Karpas-422 (cell line): ENCODE data around the gene HAPLN3. TPM values are rescaled to one million over a fixed set of nuclear protein-coding genes. Genes with fewer than 3 reads are reported as not detected.

Experiments used
- DNase-seq: peaks from one replicate; pipeline ENCODE4 v3.0.0-alpha.2; 2015
- H2AFZ ChIP-seq: fragments of 200-600 bp; sonication (generic); 2 replicates; pipeline ENCODE4 v1.6.1; 2014; ENCODE audit warnings: antibody characterized with exemption, low read length, mixed read lengths
- H3K27ac ChIP-seq: fragments of 200-600 bp; sonication (generic); 2 replicates; pipeline ENCODE4 v1.5.1; 2014; ENCODE audit warnings: mild to moderate bottlenecking, low read length, moderate library complexity
- H3K27me3 ChIP-seq: fragments of 200-600 bp; sonication (generic); 2 replicates; pipeline ENCODE4 v1.6.1; 2014; ENCODE audit warnings: low read length, mixed read lengths
- H3K36me3 ChIP-seq: fragments of 200-600 bp; sonication (generic); 2 replicates; pipeline ENCODE4 v1.6.1; 2014; ENCODE audit warnings: low read length, mixed read lengths; ENCODE audit not compliant: insufficient read depth
- H3K4me1 ChIP-seq: fragments of 200-600 bp; sonication (generic); 2 replicates; pipeline ENCODE4 v1.6.1; 2014; ENCODE audit warnings: mild to moderate bottlenecking, low read length, mixed read lengths
- H3K4me2 ChIP-seq: fragments of 200-600 bp; sonication (generic); 2 replicates; pipeline ENCODE4 v1.6.1; 2014; ENCODE audit warnings: low read length, low read depth, mild to moderate bottlenecking; ENCODE audit not compliant: poor library complexity, severe bottlenecking
- H3K4me3 ChIP-seq: fragments of 200-600 bp; sonication (generic); 2 replicates; pipeline ENCODE4 v1.5.1; 2014; ENCODE audit warnings: mild to moderate bottlenecking, antibody characterized with exemption, low read length, mixed read lengths
- H3K79me2 ChIP-seq: fragments of 200-600 bp; sonication (generic); 2 replicates; pipeline ENCODE4 v1.6.1; 2014; ENCODE audit warnings: mild to moderate bottlenecking, low read length, mixed read lengths
- H3K9ac ChIP-seq: fragments of 200-600 bp; sonication (generic); 2 replicates; pipeline ENCODE4 v1.6.0; 2014; ENCODE audit warnings: low read length
- H3K9me2 ChIP-seq: fragments of 200-600 bp; sonication (generic), shearing (Covaris generic); replicated peaks from 2 replicates; pipeline ENCODE4 v1.6.0; 2014; ENCODE audit warnings: mild to moderate bottlenecking, low read length, moderate library complexity; ENCODE audit not compliant: insufficient read depth
- H3K9me3 ChIP-seq: fragments of 300-700, 200-600 bp; sonication (generic); 2 replicates; pipeline ENCODE4 v1.6.1; 2014; ENCODE audit warnings: low read length, mixed read lengths
- H4K20me1 ChIP-seq: fragments of 200-600 bp; sonication (generic); 2 replicates; pipeline ENCODE4 v1.6.1; 2014; ENCODE audit warnings: mild to moderate bottlenecking, antibody characterized with exemption, low read length, low read depth; ENCODE audit not compliant: insufficient read depth
- total RNA-seq: library from RNA; depleted of rRNA; stranded (reverse); fragments of >200 nt; shearing (Covaris generic); gene quantifications from 2 replicates; pipeline ENCODE4 v1.2.3, GENCODE V29; 2014; ENCODE audit warnings: low replicate concordance

Gene HAPLN3
- total RNA-seq, 1 experiment from 2014 or later: not detected

DNA sequence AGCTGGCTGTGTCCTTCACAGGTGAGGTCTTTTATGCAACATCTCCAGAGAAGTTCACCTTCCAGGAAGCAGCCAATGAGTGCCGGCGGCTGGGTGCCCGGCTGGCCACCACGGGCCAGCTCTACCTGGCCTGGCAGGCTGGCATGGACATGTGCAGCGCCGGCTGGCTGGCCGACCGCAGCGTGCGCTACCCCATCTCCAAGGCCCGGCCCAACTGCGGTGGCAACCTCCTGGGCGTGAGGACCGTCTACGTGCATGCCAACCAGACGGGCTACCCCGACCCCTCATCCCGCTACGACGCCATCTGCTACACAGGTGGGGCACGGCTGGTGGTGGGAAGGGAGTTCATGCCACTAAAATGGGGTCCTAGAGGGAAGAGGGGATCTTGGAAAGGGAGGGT is 52.0 kb downstream of the HAPLN3 start:
- Histone ChIP-seq H3K79me2 (no peaks in the 10 kb centered on the region), H3K4me2 (no peak overlapping the region), H3K4me1 (no peaks in the 10 kb centered on the region), H3K27me3 (no peaks in the 10 kb centered on the region), H4K20me1 (no peaks in the 10 kb centered on the region), H3K4me3 (no peak overlapping the region), H2AFZ (no peak overlapping the region), H3K9ac (no peak overlapping the region), H3K9me3 (no peaks in the 10 kb centered on the region), H3K9me2 (no peaks in the 10 kb centered on the region), H3K36me3 (no peaks in the 10 kb centered on the region), H3K27ac (no peak overlapping the region)
- no peak for DNase-seq

DNA sequence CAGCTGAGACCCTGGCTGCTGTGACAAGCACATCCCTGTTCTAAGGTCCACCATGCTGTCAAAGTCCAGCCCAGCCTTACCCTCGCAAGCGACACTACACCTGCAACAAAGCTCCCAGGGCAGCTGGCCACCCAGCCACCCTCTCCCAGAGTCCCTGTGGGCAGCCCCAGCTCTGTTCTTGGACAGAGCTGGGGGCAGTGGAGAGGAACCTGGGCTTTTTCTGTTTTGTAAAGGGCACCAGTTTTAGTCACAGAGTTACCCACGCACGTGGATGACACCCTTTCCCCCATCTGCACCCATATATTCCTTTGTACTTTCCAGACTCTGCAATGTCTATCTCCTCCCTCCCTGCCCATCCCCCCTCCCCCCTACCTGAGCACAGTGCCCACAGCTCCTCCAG is 53.2 kb downstream of the HAPLN3 start:
- Histone ChIP-seq H4K20me1 (no peaks in the 10 kb centered on the region), H3K4me3 (no peak overlapping the region), H3K9me3 (no peaks in the 10 kb centered on the region), H3K9ac (no peak overlapping the region), H2AFZ (no peak overlapping the region), H3K4me2 (no peak overlapping the region), H3K27ac (no peak overlapping the region), H3K79me2 (no peaks in the 10 kb centered on the region), H3K4me1 (no peaks in the 10 kb centered on the region), H3K9me2 (no peaks in the 10 kb centered on the region), H3K27me3 (no peaks in the 10 kb centered on the region), H3K36me3 (no peaks in the 10 kb centered on the region)
- no peak for DNase-seq

DNA sequence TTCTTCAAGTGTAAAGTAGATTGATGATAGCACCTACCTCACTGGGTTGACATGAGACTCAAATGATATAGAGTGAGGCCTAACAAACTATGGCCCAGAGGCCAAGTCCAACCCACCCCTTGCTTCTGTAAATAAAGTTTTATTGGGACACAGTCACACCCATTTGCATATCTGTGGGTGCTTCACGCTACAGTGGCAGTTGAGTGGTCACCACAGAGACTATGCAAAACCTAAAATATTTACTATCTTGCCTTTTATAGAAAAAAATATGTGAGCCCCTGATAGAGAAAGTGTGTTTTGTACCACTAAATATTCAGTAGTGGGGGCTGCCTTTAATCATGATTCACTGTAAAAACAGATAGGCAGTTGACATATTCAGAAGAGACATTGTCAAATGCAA is 54.1 kb downstream of the HAPLN3 start:
- no peaks in the 10 kb centered on the region for H4K20me1 ChIP-seq
- no peak overlapping the region for H3K4me2 ChIP-seq
- no peaks in the 10 kb centered on the region for H3K4me1 ChIP-seq
- no peak overlapping the region for H3K9ac ChIP-seq
- H3K79me2 ChIP-seq: no peaks in the 10 kb centered on the region
- H3K9me3 ChIP-seq: no peaks in the 10 kb centered on the region
- H3K27me3 ChIP-seq: no peaks in the 10 kb centered on the region
- no peak for DNase-seq
- H2AFZ ChIP-seq: no peak overlapping the region
- H3K9me2 ChIP-seq: no peaks in the 10 kb centered on the region
- no peaks in the 10 kb centered on the region for H3K36me3 ChIP-seq
- no peak overlapping the region for H3K4me3 ChIP-seq
- no peak overlapping the region for H3K27ac ChIP-seq

DNA sequence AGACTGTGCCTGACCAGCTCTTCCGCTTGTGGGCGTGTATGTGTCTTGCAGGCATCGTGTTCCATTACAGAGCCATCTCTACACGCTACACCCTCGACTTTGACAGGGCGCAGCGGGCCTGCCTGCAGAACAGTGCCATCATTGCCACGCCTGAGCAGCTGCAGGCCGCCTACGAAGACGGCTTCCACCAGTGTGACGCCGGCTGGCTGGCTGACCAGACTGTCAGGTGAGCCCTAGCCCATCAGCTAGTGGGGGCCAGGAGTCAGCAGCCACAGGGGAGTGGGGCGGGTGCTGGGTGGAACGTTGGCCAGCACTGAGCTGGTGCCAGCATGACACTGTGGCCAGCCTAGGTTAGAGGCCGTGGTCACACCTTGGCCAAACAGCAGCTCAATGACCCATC is 55.4 kb downstream of the HAPLN3 start:
- no peaks in the 10 kb centered on the region for H3K79me2 ChIP-seq
- H3K9ac ChIP-seq: no peak overlapping the region
- H3K4me2 ChIP-seq: no peak overlapping the region
- no peak overlapping the region for H3K27ac ChIP-seq
- DNase-seq: no peak
- no peaks in the 10 kb centered on the region for H3K27me3 ChIP-seq
- no peaks in the 10 kb centered on the region for H3K36me3 ChIP-seq
- no peaks in the 10 kb centered on the region for H3K9me3 ChIP-seq
- H4K20me1 ChIP-seq: no peaks in the 10 kb centered on the region
- no peak overlapping the region for H2AFZ ChIP-seq
- H3K9me2 ChIP-seq: no peaks in the 10 kb centered on the region
- no peak overlapping the region for H3K4me3 ChIP-seq
- no peaks in the 10 kb centered on the region for H3K4me1 ChIP-seq

DNA sequence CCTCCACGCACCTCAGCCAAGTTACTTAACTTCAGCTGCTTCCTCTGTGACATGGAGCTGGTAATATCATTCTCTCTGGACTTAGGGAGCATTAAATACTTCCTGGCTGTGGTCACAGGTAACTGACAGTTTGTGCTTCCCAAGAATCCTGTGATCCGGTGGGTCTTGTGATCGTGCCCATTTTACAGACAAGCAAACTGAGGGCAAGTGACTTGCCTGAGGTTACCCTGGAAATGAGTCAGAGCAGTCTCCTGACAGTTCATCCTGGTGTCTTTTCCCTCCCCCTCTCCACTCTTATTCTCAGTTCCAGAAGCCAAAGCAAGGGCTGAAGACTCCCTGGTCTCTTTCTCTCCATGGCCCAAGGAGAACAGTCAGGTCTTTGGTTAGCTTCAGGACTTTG is 56.2 kb downstream of the HAPLN3 start:
- Histone ChIP-seq H3K4me2 (no peak overlapping the region), H3K4me3 (no peak overlapping the region)

DNA sequence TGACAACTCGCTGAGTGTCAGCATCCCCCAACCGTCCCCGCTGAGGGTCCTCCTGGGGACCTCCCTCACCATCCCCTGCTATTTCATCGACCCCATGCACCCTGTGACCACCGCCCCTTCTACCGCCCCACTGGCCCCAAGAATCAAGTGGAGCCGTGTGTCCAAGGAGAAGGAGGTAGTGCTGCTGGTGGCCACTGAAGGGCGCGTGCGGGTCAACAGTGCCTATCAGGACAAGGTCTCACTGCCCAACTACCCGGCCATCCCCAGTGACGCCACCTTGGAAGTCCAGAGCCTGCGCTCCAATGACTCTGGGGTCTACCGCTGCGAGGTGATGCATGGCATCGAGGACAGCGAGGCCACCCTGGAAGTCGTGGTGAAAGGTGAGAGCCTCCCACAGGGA is 56.7 kb downstream of the HAPLN3 start:
- no peak overlapping the region for H3K9ac ChIP-seq
- H3K79me2 ChIP-seq: no peaks in the 10 kb centered on the region
- no peak for DNase-seq
- no peaks in the 10 kb centered on the region for H3K4me1 ChIP-seq
- no peak overlapping the region for H2AFZ ChIP-seq
- H3K27me3 ChIP-seq: no peaks in the 10 kb centered on the region
- no peaks in the 10 kb centered on the region for H3K9me2 ChIP-seq
- no peaks in the 10 kb centered on the region for H3K9me3 ChIP-seq
- no peak overlapping the region for H3K4me2 ChIP-seq
- no peaks in the 10 kb centered on the region for H3K36me3 ChIP-seq
- no peaks in the 10 kb centered on the region for H4K20me1 ChIP-seq
- no peak overlapping the region for H3K27ac ChIP-seq
- H3K4me3 ChIP-seq: no peak overlapping the region

More for the DNA sequence above, 56.2 kb downstream of the HAPLN3 start:
- Histone ChIP-seq H3K9me2 (no peaks in the 10 kb centered on the region), H4K20me1 (no peaks in the 10 kb centered on the region), H3K27me3 (no peaks in the 10 kb centered on the region), H3K4me1 (no peaks in the 10 kb centered on the region), H3K27ac (no peak overlapping the region), H3K9me3 (no peaks in the 10 kb centered on the region), H3K36me3 (no peaks in the 10 kb centered on the region), H3K9ac (no peak overlapping the region), H3K79me2 (no peaks in the 10 kb centered on the region), H2AFZ (no peak overlapping the region)
- DNase-seq: no peak

DNA sequence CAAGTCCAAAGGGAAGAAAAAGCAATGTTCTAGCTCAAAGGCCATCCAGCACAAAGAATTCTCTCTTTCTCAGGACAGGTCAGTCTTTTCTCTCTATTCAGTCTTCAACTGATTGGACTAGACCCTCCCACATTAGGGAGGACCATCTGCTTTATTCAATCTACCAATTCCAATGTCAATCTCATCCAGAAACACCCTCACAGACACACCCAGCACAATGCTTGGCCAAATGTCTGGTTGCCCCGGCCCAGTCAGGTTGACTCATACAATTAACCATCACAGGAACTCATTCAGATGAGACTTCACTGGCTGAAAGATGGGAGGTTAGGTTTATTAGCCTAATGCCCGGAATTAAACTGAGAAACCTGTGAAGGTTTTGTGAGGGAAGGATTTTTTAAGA is 59.7 kb downstream of the HAPLN3 start:
- Histone ChIP-seq H3K9me2 (no peaks in the 10 kb centered on the region), H3K4me1 (no peaks in the 10 kb centered on the region), H3K4me3 (no peak overlapping the region), H3K27me3 (no peaks in the 10 kb centered on the region), H3K9me3 (no peaks in the 10 kb centered on the region), H3K79me2 (no peaks in the 10 kb centered on the region), H4K20me1 (no peaks in the 10 kb centered on the region), H3K9ac (no peak overlapping the region), H3K27ac (no peak overlapping the region), H2AFZ (no peak overlapping the region), H3K4me2 (no peak overlapping the region), H3K36me3 (no peaks in the 10 kb centered on the region)
- no peak for DNase-seq

DNA sequence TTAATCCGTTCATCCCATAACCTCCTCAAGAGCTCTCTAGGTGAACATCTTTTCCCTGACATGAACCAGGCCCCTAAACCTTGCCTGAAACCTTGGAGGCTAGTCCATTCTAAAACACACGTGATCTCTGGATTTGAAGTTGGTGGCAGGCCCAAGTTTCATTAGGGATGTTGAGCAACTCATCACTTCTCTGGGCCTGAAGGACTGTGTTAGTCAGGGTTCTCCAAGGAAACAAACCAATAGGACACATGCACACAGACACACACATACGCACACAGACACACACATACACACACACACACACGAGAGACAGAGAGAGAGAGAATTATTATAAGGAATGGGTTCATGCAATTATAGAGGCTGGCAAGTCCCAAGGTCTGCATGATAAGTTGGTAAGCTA is 60.2 kb downstream of the HAPLN3 start:
- no peaks in the 10 kb centered on the region for H3K27me3 ChIP-seq
- H3K4me3 ChIP-seq: no peak overlapping the region
- no peaks in the 10 kb centered on the region for H4K20me1 ChIP-seq
- no peak overlapping the region for H3K27ac ChIP-seq
- H3K79me2 ChIP-seq: no peaks in the 10 kb centered on the region
- H3K36me3 ChIP-seq: no peaks in the 10 kb centered on the region
- H2AFZ ChIP-seq: no peak overlapping the region
- no peaks in the 10 kb centered on the region for H3K9me3 ChIP-seq
- no peak overlapping the region for H3K4me2 ChIP-seq
- H3K9ac ChIP-seq: no peak overlapping the region
- no peak for DNase-seq
- H3K9me2 ChIP-seq: no peaks in the 10 kb centered on the region
- no peaks in the 10 kb centered on the region for H3K4me1 ChIP-seq

DNA sequence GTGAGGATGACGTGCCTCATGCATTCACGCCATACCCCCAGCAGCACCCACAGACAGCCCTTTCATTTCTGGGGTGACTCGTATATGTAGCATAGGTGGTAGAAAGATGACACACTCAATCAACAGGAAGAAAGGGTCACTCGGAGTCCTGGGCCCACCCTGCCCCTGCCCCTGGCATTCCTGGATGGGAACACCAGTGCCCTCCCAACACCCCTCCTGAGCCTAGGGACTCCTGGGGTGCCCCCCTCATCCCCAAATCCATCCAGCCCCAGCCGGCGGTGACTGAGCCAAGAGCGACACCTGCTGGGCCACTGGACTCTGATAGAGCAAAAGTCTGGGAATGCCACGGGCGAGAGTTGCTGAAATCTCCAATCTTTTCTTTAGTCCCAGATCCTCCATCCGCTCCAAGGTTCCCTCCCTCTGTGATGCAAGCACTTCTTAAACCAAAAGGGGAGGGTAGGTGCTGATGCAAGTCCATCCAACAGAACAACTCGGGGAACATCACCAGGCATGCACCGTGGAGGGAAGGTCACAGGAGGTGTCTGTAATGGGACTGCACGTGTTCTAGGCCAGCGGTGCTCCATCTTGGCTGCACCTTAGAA is 61.0 kb downstream of the HAPLN3 start:
- Histone ChIP-seq H3K27ac (no peak overlapping the region), H3K9me2 (no peaks in the 10 kb centered on the region), H3K27me3 (no peaks in the 10 kb centered on the region), H3K79me2 (no peaks in the 10 kb centered on the region), H4K20me1 (no peaks in the 10 kb centered on the region), H3K9ac (no peak overlapping the region), H3K9me3 (no peaks in the 10 kb centered on the region), H3K4me3 (no peak overlapping the region), H2AFZ (no peak overlapping the region), H3K4me1 (no peaks in the 10 kb centered on the region), H3K4me2 (no peak overlapping the region), H3K36me3 (no peaks in the 10 kb centered on the region)
- peak; percentile 50 for DNase-seq
